Measurements from ENCODE around the gene TRAF3.

GRCh38 chr14:102932484-102933248 is 155.4 kb downstream of the TRAF3 start:
- TF ChIP-seq RAD21 (IDR thresholded peaks at IDR 0.05; ENCODE audit: low read length) (no peak), SMC3 (IDR thresholded peaks at IDR 0.05; ENCODE audit: low read depth, low read length) (no peak), SIN3A (IDR thresholded peaks at IDR 0.05; ENCODE audit: borderline replicate concordance, low read depth, low read length) (no peak), EZH2phosphoT487 (IDR thresholded peaks at IDR 0.05; ENCODE audit: borderline replicate concordance, low read depth) (no peak), CTCF (IDR thresholded peaks at IDR 0.05) (no peak), NFIC (IDR thresholded peaks at IDR 0.05; ENCODE audit: borderline replicate concordance) (no peak), MXI1 (IDR thresholded peaks at IDR 0.05; ENCODE audit: low read depth, low read length) (no peak), USF1 (IDR thresholded peaks at IDR 0.05; ENCODE audit: borderline replicate concordance, low read depth) (no peak), POLR2AphosphoS5 (IDR thresholded peaks at IDR 0.05; ENCODE audit: low read depth, low read length) (no peak), JUND (IDR thresholded peaks at IDR 0.05) (no peak), RCOR1 (IDR thresholded peaks at IDR 0.05; ENCODE audit: low read length) (no peak)

Data from SK-N-SH (cell line).